GM19240 (cell line): Measurements from ENCODE around the gene ALDH9A1.
"Not testable (repeated sequence)": the region's sequence is repeated elsewhere in the genome, so short reads cannot be mapped to it uniquely, and the experiment has no call there.

ENCODE experiments used
- DNase-seq: peaks from one replicate; pipeline ENCODE4 v3.0.0; 2011; ENCODE audit warnings: low spot score; ENCODE audit not compliant: insufficient read length

The ALDH9A1 gene

DNA sequence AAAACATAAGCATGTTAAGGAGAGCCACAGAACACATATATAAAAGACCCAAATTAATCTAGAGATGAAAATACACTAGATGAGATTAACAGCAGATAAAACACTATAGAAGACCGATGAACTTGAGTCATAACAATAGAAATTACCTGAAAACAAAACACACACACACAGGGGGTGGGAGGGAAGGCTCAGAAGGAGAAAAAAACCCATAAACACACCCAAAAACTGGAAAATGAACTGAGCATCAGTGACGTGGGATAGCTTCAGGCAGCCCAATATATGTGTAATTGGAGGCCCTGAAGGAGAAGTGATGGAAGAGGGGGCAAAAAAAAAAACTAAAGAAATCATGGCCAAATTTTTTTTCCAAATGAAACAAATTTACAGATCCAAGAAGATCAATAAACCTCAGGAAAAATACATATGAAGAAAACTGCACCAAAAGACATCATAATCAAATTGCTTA, 11.4 kb downstream of the ALDH9A1 start:
- DNase-seq, result no peak

DNA sequence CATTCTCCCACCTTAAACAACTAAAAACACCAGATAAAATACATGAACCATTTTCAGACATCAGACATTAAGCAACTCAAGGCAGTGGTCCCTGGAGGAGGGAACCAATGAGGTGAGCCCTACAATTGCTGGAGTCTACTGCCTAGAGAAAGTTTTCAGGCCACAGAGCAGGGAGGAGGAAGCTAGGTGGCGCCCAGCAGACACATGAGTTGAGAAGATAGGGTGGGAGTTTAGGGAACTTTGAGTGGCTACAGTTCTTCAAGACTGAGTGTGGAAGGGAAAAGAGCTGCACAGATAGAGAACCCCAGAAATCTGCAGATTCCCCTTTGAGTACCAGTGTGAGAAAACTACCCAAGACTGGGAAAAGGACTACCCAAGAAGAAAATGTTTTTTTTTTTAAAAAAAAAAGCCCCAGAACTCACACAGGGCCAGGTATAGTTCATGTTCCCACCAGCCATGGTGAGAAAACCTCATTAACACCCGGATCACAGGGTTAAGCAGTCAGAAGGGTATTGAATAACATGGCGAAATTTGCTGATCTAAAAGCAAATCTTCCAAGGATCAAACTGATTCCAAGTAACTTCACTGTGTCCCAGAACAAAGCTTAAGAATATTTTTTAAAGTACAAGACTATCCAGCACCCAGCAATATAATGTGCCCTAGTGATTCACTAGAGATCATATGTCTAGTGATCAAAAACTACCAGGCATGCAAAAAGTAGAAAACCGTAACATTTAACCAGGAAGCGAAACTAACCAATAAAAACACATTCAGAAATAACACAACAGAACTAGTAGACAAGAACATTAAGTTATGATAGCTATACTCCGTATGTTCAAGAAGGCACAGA, 12.0 kb downstream of the ALDH9A1 start:
- DNase-seq, result no peak

DNA sequence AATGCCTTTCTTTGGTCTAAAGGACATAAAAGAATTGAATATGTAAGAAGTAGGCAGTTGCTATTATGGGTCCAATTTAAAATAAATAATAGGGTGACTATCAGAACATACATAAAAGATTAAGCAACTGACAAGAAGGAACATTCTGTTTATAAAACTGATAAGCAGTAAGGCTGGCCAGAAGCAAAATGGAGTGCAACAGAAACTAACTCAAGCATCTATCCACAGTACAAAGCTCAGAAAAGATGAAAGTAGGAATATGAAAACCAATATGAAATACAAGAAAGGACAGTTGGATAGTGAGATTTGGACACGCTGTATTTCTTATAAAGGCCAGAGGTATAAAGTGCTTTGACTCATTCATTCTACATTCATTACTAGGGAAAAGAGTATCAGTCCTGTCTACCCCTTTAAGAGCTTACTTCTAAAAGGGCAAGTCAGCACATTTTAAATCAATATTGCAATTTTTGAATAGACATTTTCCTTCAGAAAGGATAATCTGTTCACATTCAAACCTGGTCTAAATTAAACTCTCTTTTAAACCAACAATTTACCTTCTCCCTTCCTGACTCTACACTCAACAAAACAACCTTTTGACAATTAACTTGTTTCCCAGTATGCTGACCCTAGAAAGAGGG, 14.4 kb downstream of the ALDH9A1 start:
- no peak for DNase-seq

DNA sequence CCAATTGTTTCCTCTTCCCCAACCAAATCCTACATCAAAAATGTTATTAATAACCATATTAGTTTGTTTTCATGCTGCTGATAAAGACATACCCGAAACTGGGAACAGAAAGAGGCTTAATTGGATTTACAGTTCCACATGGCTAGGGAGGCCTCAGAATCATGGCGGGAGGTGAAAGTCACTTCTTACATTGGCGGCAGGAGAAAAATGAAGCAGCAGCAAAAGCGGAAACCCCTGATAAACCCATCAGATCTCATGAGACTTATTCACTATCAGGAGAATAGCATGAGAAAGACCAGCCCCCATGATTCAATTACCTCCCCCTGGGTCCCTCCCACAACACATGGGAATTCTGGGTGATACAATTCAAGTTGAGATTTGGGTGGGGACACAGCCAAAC, 17.6 kb downstream of the ALDH9A1 start:
- not testable (repeated sequence) for DNase-seq

DNA sequence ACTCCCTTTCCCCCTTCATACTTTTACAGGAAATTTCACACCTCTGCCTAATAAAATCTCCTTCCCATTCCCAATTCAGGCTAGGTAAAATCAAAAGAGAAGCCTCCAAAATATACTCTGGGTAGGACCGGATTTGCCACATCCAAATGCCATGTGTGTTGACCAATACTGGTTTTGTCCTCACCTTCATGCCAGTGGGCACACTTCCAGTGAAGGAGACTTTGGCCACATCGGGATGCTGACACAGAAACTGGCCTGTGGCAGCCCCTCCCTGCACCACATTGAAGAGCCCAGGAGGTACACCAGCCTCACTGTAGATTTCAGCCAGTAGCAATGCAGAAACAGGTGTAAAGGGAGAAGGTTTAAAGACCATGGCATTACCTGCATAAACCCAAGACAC, 18.1 kb downstream of the ALDH9A1 start:
- no peak for DNase-seq

DNA sequence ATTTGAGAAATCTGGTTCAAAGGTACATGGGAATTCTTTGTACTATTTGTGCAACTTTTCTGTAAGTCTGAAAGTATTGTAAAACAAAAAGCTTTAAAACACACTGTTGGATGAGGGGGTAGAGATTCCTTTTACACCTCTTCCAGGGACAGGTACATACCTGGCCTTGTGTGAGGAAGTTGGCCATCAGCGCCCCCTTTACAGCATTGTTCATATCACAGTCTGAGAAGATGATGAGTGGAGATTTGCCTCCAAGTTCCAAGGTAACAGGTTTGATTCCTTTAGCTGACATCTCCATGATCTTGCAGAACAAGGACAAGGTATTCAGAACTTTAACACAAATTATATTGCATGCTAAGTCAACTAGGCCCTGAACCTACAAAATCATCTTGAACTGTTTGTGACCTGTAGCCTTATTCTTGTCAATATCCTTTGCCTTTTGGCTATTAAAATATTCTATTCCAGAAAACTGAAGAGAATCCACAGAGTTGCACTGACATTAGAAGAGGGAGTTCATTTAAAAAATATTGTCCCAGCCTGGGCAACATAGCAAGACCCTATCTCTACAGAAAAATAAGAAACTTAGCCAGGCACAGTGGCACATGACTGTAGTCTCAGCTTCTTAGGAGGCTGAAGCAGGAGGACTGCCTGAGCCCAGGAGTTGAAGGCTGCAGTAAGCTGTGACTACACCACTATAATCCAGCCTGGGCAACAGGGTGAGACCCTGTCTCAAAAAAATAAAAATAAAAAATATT, 18.9 kb downstream of the ALDH9A1 start:
- no peak for DNase-seq

DNA sequence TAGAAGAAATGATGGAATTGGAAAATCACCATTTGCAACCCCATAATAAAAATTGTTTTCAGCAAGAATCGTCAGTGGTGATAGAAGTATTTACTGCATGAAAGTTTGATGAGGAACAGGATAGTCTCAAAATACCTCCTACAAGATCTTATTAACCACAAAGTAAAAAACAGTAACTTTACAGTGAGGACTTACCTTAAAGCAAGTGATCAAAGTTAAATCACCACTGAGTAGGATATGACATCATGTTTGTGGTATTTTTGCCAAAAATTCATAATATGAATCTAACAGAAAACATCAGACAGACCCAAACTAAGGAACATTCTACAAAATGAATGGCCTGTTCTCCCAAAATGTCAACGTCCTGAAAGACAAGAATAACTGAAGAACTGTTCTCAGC, 19.9 kb downstream of the ALDH9A1 start:
- no peak for DNase-seq

DNA sequence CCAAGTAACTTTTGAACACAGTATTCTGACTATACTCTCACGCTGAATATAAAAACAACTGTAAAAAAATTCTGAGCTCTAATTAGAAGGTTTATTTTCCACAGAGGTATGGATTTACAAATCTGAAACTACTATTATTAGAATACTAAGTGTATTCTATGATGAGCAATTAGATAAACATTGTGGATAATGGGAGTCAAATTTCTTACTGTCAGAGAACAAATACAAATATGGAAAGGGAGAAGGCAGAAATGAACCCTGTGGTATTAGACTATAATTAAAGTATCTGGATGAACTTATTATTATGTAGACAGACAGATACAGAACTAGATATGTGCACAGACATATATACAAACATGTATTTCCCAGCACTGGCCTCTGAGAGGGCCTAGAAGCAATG, 22.6 kb downstream of the ALDH9A1 start:
- DNase-seq, result no peak

DNA sequence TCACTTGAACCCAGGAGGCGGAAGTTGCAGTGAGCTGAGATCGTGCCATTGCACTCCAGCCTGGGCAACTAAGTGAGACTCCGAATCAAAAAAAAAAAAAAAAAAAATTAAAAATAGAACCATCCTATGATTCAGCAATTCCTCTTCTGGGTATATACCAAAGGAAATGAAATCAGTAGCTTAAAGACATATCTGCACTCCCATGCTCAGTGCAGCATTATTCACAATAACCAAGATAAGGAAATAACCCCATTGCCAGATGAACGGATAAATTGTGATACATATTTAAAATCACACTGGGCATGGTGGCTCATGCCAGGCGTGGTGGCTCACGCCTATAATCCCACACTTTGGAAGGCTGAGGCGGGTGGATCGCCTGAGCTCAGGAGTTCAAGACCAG, 23.8 kb downstream of the ALDH9A1 start:
- DNase-seq, result no peak

DNA sequence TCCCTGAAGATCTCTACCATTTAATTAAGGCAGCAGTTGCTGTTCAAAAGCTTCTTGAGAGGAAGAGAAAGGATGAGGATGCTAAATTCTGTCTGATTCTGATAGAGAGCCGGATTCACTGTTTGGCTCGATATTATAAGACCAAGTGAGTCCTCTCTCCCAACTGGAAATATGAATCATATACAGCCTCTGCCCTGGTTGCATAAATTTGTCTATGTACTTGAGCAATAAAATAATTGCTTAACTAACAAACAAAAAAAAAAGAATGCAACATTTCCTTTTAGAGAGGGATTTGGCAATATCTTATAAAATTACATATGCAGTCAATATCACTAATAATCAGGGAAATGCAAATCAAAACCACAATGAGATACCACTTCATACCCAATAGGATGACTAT, 26.8 kb downstream of the ALDH9A1 start:
- DNase-seq, result no peak

DNA sequence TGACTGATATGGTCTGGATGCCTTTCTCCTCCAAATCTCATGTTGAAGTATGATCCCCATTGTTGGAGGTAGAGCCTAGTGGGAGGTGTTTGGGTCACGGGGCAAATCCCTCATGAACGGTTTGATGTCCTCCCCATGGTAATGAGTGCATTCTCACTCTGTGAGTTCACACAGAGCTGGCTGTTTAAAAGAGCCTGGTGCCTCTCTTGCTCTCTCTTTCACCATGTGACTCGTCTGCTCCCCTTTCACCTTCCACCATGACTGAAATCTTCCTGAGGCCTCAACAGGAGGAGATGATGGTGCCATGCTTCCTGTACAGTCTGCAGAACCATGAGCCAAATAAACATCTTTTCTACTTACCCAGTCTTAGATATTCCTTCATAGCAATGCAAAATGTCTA, 30.2 kb downstream of the ALDH9A1 start:
- no peak for DNase-seq

DNA sequence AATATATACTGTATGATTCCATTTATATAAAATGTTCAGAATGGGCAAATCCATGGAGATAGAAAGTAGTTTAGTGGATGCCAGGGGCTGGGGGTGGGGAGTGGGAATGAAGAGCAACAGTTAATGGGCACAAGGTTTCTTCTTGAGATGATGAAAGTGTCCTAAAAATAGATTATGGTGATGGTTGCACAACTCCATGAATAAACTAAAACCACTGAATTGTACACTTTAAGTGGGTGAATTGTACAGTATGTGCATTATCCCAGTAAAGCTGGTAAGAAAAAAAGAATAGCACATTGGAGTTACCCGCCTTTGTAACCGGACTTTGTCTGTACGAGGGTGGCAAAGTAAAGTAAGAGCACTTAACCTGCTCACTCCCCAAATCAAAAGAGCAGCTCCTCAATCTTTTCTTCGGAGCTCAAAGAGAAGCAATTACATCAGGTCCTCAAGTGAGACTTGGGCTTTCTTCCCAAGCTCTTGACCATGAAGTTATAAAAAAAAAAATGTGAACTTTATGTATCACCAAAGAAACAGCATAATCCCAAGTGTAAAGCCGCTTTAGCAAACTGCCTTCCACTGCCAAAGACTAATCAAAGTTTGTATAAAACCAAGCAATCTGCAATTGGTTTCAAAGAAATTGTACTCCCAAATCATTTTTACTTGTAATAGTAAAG, 32.1 kb downstream of the ALDH9A1 start:
- no peak for DNase-seq

DNA sequence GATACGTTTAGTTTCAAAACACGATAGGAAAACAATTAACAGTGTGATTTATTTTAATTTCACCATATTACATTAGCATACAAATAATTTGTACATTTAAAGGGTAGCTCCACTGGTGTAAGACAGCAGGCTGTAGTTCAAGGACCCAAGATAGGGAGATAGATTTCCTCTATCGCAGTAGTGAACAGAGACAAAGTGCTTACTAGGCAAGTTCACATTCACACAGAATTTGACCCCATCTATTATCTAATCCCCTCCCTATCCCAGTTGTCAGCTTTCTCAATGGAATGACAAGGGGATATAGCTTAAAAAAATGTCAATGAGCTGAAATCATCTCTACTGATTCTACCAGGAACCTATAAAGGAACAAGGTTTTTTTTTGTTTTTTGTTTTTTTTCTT, 36.2 kb downstream of the ALDH9A1 start:
- DNase-seq, result no peak

DNA sequence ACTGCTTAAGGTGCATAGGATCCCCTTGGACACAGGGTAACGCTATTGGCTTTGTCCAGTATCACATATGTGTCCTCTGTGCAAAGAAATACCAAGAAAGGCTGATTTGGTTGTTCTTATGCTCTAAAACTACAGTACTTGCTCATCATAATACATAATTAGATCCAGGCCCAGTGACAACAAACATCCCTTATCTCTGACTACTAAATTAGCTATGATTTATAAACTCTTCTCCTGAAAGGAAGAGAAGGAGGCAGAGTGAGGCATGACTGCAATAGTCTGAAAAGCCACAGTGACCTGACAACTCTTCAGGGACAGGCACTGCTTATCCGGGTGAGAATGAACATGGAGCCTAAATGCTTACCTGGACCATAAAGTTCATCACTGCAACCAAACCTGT, 36.7 kb downstream of the ALDH9A1 start:
- no peak for DNase-seq

DNA sequence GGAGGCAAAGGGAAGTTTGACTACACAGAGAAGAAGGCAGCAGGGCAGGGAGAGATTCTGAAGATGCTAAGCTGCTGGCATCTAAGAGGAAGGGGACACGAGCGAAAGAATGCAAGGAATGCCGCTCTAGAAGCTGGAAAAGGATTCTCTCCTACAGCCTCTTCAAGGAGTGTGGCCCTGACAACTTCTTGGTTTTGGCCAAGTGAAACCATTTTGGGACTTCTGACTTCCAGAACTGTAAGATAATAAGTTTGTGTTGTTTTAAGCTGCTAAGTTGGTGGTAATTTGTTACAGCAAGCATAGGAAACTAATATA, 38.8 kb downstream of the ALDH9A1 start:
- no peak for DNase-seq

DNA sequence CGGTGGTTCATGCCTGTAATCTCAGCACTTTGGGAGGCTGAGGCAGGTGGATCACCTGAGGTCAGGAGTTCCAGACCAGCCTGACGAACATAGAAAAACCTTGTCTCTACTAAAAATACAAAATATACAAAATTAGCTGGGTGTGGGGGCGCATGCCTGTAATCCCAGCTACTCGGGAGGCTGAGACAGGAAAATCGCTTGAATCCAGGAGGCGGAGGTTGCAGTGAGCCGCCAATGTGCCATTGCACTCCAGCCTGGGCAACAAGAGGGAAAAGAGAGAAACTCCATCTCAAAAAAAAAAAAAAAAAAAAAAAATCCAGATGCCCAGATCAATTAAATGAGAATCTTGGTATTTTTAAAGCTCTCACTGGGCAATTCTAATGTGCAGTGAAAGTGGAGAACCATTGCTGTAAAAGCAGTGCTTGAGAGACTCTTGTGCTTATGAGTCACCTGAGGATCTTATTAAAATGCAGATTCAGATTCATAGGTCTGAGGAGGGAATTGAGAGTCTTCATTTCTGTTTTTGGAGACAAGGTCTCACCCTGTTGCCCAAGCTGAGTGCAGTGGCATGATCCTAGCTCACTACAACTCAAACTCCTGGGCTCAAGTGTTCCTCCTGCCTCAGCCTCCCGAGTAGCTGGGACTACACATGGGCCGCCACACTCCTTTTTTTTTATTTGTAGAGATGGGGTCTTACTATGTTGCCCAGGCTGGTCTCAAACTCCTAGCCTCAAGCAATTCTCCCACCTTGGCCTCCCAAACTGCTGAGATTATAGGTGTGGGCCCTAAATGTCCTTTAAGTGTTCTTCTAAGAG, 39.4 kb downstream of the ALDH9A1 start:
- DNase-seq, result not testable (repeated sequence)

DNA sequence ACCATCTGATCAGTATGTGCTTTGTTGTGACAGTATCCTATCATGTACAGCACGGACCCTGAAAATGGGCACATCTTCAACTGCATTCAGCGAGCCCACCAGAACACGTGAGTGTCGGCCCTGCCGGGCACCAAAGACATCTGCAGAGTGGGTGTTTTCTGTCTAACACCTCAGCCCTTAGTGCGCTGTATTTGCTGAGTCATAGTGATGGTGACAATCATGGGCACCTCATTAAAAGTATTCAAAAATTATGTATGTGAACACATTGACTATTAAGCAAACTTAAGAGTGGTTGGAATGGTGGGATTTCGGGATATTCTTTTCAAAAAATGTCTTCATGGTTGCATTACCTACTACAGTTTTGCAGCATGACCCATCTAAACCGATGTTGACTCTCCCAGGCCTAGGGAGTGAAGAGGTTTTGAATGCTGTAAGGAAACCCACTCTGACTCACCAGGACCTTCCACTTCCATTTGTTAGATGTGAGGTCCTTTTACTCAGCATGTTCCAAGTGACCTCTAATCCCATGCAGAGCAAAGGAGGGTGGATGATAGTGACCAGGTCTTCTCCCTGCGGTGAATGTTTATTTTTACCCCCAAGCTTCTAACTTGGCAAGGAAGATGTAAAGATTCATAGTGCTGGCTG, 47.3 kb downstream of the ALDH9A1 start:
- no peak for DNase-seq

DNA sequence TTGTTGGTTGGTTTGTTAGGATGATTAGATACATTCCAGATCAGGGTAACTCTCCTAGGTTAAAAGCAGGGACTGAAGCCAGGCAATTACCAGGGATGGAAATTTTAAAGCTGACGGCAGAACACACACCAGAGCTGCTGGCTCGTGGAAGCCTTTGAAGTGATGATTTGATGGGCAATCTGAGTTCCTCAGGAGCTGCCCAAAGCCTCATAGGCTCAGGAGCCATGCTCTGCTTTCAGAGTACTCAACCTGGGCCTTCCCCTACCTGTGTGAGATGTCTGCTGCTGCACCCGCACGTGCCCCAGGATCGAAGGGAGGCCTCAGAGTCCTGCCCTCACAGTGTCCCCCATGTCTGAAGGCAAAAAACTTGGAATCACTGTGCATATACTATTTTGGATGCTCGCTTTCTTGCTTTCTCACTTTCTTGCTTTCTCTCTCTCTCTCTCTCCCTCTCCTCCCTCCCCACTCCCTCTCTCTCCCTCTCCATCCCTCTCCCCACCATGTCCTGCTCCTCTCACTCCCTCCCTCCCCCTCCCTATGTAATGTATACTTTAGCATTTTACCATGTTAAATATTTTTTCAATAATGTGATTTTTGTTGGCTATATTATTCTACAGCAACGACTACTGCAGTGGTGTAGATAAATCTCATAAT, 49.3 kb downstream of the ALDH9A1 start:
- no peak for DNase-seq

DNA sequence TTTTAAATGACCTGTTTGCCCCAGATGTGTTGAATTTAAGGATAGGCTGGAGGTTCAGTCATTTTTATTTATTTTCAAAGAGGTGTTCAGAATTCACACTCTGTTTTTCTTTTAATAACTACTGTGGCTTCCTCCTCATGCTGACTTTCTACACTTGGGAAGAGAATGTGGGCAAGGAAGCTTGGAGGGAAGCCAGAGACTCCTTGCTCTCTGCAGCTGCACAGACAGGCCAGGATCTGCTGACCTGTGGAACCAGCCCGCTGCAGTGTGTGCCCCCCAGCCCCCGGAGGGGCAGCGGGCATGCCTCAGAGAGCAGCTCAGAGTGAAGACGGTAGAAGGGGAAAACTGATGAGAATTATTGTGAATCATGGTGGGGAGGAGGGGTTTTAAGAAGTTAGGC, 50.4 kb downstream of the ALDH9A1 start:
- DNase-seq, result no peak

DNA sequence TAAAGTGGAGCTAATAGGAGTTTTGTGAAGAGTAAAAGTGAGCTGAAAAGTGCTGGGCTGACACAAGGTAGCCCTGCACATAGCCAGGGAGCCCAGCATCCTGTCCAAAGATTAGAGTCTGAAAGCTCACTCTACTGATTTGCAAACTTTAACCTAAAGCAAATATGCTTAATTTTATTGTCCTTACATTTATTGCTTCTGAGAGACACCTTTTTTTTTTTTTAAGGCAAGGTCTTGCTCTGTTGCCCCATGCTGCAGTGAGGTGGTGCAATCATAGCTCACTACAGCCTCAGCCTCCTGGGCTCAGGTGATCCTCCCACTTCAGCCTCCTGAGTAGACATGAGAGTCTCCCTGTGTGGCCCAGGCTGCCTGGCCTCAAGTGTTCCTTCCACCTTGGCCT, 50.8 kb downstream of the ALDH9A1 start:
- no peak for DNase-seq
